Ramos (cell line): ENCODE data around the gene GLYATL3.

Experiments
- in situ Hi-C: fragments of 300-500 bp; cut with MboI; formaldehyde crosslinking; loops from one replicate; pipeline ENCODE4 v1.14.3; 2022; ENCODE audit warnings: low sequenced_read_pairs; ENCODE audit not compliant: unreplicated experiment

The GLYATL3 gene

DNA sequence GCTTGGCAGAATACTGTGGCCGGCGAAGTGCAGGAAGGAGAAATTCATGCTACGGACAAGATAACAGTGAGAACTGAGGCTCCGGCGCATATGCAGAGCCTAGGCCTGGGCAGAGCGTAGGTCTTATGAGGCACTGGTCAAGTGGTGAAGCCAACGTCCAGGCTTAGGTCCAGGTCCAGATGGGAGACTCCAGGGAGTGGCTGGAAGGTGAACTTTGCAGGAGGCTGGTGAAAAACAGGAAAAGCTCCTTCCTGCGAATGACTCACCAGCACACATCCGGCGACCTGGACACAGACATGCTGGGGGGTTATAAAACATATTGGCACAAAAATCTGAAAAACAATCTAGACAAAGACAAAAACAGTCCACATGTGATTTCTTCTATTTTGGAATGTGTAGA is 66.1 kb downstream of the GLYATL3 start:
- in situ Hi-C loops: no loop called here

- in situ Hi-C loops: no loop called here
Measured at GRCh38 chr6:49570474-49571079, 70.9 kb downstream of the GLYATL3 start.

- in situ Hi-C loops: no loop called here
Measured at GRCh38 chr6:49576618-49577017, 76.9 kb downstream of the GLYATL3 start.
